Nucleus accumbens (tissue), 56 donors: Measurements from ENCODE around the gene ATG7.
A peak's percentile ranks its signal among the peaks of the same experiment; 100 is the strongest.
"Not testable (repeated sequence)": the region's sequence is repeated elsewhere in the genome, so short reads cannot be mapped to it uniquely, and the experiment has no call there.

Experiments
- DNase-seq, 56 donors: peaks; one replicate each; lab custom pipeline; 2025; lab: John Stamatoyannopoulos, UW

ATG7 gene

GRCh38 chr3:11488356-11488755 is 216.2 kb downstream of the ATG7 start:
- not testable (repeated sequence) for DNase-seq

DNA sequence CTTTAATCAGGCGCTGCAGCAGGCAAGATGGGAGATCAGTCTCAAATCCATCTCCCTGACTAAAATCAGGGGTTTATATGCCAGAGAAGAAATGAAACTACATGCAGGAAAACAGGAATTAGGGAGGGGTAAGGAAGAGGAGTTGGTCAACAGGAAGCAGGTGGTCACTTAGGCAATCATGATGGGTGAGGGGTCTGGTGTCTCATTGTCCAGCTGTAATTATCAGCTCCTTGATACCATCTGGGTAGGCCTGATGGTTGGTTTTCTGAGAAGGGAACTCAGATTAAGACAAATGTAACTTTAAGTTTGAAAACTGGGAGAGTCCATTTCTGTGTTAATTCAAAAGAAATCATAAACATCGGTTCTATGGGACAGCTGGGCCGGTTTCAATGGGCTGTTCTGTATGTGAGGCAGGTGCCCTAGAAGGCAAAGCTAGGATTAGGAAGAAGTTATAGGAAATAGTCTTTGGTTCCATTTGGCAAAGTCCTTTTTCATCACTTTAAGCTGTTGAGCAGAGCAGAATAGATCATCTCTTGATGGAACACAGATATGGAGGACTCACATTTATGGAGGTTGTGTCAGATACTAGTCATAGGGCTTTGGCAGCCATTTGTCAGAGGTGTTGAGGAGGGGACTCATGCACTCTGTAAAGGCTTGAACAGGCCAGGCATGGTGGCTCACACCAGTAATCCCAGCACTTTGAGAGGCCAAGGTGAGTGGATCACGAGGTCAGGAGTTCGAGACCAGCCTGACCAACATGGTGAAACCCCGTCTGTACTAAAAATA is 222.1 kb downstream of the ATG7 start:
- DNase-seq = no peak

DNA sequence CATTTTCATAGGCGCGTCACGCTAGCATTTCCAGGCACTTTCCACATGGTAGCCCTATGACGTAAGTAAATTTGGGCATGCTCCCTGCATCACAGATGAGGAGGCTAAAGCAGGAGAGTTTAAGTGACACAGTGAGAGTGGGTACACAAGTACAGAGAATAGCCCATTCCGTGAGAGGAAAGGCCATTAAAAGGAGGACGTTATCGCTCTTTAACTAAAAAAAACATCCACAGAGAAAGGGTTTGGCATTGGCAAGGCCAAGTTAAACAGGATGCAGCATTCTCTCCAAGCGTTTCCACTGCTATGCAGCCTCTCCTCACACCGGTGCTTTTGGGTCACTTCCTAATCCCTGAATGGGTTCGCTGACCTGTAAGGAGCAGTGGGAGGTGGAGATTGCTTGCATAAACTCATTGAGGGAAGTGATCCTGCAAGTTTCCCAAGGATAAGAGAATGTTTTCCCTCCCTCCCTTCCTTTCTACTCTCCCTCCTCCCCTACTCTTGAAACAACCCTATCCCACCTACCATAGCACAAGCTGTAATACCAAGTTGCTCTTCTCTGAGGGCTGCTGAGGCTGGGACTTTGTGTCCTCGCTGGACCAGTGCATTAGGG is 223.9 kb downstream of the ATG7 start:
- no peak for DNase-seq

DNA sequence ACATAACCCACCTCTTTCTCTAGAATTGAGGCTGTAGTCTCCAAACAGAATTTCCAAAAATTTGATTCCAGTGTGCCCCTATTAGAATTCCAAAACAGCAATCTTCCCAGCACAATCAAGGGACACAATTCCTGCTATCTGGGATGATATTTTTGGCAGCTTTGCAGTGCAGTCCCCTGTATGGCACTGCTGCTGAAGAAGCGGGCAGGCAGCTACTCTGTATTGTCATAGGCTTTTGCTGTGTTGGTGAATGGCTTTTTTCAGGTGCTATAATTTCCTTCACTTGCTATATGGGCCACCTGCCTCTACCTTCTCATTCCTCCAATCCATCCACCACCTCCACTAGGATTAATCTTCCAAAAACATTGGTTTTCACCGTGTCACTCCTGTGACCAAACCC is 226.0 kb downstream of the ATG7 start:
- no peak for DNase-seq

- peak in 6 of 56 donors; percentile 13 to 44 (median 18) for DNase-seq
These were observed 226.4 kb downstream of the ATG7 start for GRCh38 chr3:11498646-11499045.

GRCh38 chr3:11499144-11499543 is 226.9 kb downstream of the ATG7 start:
- DNase-seq = no peak

- DNase-seq = not testable (repeated sequence)
These were observed 230.2 kb downstream of the ATG7 start for GRCh38 chr3:11502413-11502812.

GRCh38 chr3:11507719-11508118 is 235.5 kb downstream of the ATG7 start:
- no peak for DNase-seq

GRCh38 chr3:11508346-11509172 is 236.4 kb downstream of the ATG7 start:
- no peak for DNase-seq

DNA sequence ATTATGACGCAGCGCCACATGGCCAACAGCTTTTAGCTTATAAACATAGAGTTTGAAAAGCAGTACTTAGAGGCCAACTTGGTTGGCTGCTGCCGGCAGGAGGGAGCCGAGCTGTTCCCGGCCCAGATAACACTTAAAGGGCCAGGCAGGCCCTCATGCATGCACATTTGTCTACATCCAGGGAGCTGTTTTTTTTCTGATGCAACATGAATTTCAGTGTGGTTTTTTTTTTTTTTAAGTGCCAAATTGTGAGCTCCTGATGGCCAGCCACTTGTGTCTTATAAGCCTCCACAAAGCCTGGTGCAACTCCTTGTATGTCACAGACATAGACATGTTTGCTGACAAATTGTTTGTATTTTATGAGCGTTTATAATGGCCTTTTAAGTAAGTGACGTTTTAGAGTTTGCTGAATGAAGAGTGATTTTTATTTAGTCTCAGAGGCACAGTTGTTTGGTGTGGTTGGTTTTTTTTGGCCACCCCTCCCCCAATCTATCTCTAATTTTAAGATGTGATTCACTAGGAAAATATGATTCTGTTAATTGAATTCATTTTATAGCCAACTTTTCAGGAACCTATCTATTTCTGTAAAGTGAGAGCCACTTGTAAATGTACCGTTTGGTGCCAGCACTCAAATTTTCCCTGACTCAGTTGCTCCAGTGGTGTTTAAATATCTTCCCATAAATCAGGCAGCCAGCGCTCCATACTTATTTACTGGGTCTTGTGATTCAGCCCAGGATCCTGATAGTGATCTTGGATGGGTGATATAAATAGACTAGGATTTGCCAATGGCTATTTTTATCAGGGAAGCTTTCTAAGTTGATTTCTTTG is 237.2 kb downstream of the ATG7 start:
- DNase-seq = peak in 13 of 56 donors; percentile 9 to 53 (median 22)

DNA sequence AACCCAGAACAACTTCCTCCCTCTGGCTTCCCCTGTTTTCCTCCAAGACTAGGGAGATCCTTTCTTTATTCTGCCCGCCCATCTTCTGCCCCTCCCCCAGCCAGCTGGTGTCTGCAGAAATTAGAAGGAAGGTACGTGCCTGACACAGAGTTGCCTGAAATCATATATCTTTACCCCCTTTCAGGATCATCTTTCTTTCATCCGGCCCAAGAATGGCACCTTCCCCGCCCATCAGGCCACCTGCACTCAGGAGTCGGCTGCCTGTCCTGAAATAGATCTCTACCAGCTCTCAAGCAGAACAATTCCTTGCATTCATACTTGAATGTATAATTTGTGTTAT is 237.8 kb downstream of the ATG7 start:
- DNase-seq = no peak

DNA sequence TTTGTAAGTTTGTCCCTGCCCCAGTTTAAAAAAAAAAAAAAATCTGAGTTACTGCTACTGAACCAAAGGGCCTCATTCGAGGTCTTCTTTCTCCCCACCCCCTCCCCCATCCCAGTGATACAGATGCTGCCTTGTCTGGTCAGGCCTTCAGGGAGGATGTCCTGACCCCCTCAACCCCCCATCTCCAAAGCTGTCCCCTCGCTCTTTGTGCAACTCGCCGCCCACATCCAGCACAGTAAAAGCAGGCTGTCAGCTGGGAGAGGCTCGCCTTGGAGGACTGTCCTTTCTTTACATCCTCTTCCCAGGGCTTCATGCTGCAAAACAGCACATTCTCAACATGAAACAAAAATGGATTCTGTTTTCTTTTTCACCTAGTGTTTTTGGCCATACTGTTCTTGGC is 238.2 kb downstream of the ATG7 start:
- DNase-seq = peak in 1 of 56 donors; percentile 8

- not testable (repeated sequence) for DNase-seq
These were observed 239.4 kb downstream of the ATG7 start for GRCh38 chr3:11511606-11512005.

DNA sequence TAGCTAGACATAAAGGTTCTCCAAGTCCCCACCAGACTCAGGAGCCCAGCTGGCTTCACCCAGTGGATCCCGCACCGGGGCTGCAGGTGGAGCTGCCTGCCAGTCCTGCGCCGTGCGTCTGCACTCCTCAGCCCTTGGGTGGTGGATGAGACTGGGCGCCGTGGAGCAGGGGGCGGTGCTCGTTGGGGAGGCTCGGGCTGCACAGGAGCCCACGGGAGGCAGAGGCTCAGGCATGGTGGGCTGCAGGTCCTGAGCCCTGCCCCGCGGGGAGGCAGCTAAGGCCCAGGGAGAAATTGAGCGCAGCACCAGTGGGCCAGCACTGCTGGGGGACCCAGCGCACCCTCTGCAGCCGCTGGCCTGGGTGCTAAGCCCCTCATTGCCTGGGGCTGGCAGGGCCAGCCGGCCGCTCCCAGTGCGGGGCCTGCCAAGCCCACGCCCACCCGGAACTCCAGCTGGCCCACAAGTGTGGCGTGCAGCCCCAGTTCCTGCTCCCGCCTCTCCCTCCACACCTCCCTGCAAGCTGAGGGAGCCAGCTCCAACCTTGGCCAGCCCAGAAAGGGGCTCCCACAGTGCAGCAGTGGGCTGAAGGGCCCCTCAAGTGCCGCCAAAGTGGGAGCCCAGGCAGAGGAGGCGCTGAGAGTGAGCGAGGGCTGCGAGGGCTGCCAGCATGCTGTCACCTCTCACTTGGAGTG is 241.1 kb downstream of the ATG7 start:
- not testable (repeated sequence) for DNase-seq

DNA sequence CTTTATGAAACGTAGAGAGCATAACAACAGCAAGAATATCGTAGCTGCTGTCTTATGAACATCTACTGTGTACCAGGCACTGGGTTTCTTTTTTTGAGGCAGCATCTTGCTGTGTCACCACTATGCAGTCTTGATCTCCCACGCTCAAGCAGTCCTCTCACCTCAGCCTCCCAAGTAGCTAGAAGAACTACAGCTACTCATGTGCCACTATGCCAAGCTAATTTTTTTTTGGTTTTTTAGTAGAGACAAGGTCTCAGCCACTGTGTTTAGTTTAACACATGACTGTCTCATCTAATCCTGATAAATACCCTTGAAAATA is 241.6 kb downstream of the ATG7 start:
- DNase-seq = no peak

DNA sequence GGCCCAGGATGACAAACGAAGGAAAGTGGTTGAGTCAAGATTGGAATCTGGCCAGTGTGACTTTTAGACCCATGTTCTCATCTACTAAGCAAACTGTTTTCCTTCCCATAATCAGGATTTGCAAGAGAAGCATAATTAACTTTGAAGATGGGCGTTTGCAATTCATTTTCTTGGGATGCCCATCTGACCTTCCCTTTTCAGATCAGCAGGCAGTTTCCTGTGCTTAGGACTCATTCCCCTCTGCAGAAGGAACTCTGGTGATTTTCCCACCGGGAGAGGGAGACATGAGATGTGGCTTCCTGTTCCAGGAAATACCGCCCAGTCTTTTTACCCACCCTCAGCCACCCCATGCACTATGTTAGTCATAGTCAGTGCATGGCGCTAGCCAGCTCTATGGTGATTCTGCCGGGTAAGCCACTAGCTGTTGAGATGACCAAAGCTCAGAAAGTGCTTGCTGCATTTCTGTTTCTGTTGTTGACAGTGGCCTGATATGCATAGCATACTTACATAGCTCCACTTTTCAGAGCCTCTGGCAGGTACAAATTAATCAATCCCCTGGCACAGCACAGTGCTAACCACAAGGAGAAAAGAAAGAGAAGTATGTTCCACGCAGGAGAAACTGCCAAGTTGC is 242.1 kb downstream of the ATG7 start:
- DNase-seq = no peak

DNA sequence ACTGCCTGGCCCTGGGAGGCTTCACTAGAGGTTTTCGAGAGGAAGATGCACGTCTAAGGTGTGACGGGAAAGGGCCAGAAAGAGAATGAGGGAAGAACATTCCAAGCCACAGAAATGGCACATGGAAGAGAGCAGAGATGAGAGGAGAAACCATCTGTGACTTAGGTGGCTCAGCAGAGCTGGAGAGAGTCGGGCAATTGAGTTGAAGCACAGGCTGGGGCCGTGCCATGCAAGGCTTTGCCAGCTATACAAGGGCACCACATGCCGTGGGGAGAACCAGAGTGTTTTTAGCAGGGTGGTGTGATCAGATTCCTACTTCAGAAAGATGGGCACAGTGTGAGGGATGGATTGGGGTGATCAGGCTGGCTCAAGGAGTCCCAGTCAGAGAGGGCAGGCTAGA is 245.4 kb downstream of the ATG7 start:
- no peak for DNase-seq

DNA sequence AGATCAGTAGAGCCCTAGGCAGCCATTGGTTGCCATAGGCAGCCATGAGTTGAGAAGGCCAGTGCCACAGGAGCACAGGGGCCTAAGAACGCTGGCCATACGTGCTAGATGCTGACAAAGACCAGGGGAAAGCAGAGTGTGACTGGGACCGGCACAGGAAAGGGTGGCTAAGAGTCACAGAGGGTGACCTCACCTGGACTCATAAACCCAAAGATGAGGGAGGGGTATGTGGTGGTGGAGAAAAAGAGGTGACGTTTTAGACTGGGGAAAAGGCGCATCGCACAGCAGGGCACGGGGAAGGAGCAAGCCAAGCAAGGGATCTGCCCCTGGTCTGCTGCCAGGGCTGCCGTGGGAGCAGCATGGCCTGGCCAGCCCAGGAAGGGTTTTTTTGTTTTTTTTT is 249.0 kb downstream of the ATG7 start:
- DNase-seq = no peak

DNA sequence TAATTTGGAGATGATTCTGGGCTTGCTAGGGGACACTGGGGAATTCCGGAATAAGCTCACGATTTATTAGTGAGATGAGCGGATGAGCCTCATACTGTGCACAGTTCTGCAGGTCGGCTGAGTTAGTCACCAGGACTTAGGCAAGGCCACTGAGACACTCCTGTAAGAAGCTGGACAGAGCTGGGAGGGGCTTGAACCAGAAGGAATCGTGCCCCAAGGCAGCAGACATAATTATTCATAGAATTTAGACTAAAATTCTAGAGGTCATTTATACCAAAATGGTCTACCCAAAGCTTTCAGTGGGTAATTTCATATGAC is 250.2 kb downstream of the ATG7 start:
- DNase-seq = no peak
